Measurements from ENCODE around the gene TTC3.

GRCh38 chr21:37193006-37193405 lies 120.0 kb downstream of the TTC3 start:
- TF ChIP-seq CTCF (IDR thresholded peaks at IDR 0.05; ENCODE audit: poor library complexity) (no peak), EZH2phosphoT487 (IDR thresholded peaks at IDR 0.05; ENCODE audit: low read depth, severe bottlenecking, unreplicated experiment) (no peak), EZH2 (IDR thresholded peaks at IDR 0.05; ENCODE audit: borderline replicate concordance) (no peak)
